Right forelimb (tissue), 1 donor: Measurements from ENCODE around the gene ZBTB32.

Experiments used
- DNase-seq: peaks from one replicate; pipeline ENCODE4 v3.0.0-alpha.2; 2018

ZBTB32 gene

DNA sequence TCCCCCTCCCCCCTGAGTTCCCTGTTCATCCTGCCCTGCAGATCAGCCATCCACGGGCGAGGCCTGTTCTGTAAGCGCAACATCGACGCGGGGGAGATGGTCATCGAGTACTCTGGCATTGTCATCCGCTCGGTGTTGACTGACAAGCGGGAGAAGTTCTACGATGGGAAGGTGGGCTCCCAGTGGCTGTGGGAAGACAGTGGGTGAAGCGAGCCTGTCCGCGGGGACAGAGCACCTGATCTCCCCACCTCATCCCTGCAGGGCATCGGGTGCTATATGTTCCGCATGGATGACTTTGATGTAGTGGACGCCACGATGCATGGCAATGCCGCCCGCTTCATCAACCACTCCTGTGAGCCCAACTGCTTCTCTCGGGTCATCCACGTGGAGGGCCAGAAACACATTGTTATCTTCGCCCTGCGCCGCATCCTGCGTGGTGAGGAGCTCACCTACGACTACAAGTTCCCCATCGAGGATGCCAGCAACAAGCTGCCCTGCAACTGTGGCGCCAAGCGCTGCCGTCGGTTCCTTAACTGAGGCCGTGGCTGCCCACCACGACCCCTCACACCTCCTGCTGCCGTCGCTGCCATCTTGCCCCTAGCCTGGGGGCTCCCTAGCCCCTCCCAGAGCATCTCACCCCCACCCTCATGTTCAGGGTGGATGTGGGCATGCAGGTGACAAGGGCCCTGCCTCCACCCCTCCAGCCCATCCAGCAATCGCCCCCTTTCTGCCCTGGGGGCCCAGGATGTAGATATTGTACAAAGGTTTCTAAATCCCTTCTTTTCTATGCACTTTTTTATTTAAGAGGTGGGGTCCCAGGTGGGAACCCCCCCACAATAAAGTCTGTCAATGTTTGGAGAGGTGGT, 33.9 kb downstream of the ZBTB32 start:
- no peak for DNase-seq

DNA sequence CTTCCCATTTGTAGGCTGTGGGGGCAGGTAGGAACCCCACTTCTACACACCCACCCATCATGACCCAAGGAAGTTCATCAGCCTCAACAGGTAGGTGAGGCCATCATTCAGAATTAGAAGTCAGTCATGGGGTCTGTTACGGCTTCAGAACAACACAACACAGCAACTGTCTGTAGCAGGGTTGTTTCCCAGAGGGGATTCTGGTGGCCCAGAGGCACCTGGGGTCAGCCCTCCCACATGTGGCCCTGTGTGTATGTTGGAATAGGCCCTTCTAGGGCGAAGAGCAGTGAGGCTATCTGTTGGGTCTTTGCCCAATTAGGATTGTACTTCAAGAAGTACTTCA, 34.5 kb downstream of the ZBTB32 start:
- no peak for DNase-seq

DNA sequence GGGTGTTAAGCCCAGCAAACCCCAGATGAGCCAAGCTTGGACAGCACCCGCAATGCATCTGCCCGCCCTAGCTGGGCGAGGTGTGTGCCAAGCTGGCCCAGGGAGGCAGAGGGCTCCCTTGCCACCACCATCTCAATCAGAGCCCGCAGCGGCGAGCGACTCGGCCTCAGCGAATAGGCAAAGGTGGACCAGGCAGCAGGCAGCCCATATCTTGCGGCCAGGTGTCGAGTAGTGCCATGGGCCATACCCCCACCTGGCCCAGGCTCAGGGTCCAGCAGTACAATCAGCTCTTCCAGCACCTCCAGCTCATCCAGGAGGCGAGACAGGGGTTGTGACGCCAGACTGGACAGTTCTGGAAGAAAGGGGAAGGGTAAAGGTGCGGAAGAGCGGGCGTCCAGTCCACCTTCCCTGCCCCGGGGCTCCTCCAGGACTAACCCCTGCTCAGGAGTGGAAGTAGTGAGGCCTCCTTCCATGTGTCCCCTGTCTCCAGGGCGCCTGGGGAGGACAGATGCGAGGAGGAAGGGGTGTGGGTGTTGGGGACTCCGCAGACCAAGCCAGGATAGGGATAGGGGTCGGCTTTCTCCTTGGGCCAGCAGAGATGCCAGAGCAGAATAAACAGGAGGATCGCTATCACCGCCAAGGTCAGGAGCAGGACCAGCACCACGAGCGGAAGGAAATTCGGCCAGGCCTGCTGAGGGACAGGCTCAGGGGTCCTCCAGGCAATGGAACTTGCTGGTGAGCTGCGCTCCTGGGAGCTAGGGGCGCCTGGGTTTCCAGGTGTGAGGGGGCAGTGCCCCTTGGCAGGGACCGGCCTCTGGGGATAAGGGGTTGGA, 35.1 kb downstream of the ZBTB32 start:
- DNase-seq: no peak

DNA sequence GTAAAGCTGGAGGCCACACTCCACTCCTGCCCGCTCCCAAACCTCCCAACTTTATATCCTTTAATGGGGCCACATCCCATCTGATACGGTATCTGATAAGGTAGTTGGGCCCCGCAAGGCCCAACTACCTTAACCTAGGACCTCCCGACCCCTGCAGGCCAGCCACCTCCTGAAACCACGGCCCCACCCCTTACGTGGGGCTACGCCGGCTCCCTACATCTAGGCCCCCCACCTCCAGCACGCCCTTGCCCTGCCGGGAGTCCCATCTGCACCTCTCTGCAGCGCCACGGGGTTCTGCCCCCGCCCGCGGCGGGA, 35.7 kb downstream of the ZBTB32 start:
- no peak for DNase-seq

DNA sequence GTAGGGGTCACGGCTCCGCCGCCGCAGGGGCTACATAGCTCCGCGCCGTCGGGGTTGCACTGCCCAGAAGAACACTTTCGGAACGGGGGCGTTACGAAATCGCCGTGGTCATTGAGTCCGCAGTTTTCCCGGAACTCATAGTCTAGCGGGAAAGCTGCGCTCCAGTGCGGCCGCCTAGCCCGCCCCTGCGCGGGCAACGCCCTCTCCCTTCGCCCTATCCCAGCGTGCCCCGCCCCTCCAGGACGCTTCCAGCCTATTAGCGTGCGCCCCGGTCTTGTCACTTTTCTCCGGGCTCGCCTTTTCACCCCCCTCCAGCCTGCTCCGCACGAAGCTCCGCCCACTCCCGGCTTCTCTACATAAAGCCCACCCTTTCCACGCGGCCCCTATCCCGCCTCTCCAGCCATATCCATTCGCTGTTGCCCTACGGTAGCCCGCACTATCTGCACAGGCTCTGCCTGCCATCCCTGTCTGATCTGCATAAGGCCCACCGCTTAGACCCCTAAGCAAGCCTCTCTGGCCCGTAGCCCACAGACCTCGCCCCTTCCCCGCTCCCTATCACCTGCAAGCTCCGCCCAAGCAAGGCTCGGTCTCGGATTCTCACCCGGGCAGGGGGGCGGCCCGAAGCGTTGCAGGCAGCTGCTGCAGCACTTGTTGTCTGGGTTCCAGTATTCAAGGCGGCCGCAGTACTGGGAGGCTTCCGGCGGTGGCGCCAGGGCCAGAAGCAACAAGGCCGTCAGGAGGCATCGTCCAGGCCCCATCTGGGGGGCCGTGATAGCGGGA, 36.3 kb downstream of the ZBTB32 start:
- DNase-seq: peak; percentile 98

DNA sequence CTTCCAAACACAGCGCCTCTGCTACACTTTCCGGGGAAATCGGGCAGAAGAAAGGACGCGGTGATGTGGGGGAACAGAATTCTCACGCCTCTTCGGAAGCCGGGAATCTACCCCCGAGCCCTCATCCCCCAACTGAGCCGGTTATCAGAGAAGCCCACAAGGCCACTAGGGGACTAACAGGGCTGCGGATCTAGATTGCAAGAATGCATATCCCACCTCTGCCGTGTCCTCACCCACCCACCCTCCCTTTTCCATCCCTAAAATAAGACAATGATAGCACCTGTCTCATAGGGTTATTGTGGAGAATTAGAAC, 36.8 kb downstream of the ZBTB32 start:
- DNase-seq: no peak

DNA sequence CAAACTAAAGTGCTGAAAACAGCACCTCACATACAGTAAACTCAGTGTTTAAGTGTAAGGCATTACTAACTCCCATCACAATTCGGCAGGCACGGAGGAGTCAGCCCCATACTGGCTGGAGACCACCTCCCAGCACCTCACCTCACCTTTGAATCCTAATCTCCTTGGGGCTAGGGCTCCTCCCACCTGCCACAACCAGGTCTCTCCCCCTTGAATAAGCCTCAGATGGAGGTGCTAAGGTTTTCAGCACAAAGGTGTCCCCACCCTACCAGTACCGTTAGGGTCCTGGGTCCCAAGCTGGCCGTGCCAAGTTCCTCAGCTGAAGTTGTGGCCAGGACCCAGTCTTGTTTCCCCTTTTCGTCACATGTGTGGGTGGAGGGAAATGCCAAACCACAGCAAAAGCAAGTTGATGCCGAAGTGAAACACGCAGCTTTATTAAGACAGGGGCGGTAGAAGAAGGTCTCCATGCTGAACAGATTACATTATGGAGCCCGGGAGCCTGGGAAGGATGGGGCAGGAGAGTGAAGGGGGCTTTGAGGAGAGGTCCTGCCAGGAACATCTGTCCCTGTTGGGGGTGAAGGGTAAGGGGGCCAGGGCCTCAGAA, 37.9 kb downstream of the ZBTB32 start, which contains the start of gene IGFLR1:
IGFLR1 (minus strand) TSS at position 332 of the 604 bp plus-strand sequence. CDS start 1,272 bp downstream, outside the sequence.
- DNase-seq: no peak

DNA sequence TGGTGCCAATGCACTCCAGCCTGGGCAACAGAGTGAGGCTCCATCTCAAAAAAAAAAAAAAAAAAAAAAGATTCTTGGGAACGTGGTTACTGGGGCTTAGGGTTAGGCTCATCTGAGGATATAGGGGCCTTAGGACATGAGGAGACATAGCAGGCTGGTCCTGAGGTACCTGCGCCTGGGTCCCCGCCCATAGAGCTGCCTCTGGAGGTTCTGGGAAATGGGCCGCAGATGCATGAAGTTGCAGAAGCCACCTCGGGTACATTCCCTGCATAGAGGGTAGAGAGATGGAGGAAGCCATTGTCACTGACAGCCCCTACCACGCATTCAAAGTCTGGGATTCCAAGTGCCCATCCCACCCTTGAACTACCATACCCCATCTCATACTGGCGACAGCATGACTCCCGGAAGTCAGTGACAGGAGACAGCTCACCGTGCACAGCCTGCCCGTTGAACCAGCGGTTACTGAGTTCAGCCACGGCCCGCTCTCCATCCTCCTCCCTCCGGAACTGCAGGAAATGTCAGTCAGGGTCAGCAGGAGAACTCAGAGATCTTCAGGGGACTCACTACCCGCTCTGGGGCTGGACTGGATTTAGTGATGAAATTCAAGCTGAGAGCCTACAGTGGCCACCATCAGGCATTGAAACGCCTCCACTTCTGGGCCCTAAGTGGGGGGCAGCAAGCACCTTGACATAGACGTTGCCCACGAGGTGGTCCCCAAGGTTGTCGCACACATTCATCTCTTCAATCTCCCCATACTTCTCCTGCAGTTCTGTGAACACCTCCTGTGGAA, 39.5 kb downstream of the ZBTB32 start:
- DNase-seq: no peak

DNA sequence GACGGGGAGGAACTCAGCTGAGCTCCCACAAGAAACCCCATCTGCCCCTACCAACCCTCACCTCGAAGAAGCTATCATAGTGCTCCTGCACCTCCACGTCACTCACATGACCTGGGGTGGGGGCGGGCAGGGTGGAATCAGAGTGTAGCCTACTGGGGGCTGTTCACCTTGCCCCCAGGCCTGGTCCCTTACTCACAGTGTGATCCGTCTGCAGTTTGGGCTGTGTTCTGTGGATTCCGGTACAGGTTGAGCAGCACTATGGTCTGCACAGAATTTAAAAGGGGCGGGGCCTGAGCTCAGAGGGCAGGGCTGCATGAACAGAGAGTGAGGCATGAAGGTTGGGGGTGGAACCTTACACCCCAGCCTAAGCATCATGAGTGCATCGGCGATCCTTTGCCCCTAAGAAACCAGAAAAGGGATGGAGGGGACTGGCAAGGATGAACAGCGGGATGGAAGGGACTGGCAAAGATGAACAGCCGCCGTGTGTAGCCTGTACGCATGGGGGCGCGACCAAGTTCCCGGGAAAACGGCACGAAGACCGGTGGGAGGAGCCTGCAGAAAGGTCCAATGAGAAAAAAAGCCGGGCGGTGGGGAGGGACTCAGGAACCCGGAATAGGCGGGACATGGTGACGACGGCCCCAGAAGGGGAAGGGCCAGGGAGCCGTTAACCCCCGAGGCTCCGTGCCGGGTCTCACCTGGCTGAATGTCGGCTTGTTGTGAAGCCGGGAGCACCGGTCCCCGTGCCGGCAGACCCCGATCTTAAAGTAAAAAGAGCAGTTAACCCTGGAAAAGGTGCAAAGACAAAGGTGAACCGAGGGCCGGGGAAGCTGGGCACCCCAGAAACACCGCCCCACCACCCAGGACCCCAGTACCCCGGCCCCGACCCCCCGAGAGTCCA, 40.3 kb downstream of the ZBTB32 start:
- peak; percentile 94 for DNase-seq

DNA sequence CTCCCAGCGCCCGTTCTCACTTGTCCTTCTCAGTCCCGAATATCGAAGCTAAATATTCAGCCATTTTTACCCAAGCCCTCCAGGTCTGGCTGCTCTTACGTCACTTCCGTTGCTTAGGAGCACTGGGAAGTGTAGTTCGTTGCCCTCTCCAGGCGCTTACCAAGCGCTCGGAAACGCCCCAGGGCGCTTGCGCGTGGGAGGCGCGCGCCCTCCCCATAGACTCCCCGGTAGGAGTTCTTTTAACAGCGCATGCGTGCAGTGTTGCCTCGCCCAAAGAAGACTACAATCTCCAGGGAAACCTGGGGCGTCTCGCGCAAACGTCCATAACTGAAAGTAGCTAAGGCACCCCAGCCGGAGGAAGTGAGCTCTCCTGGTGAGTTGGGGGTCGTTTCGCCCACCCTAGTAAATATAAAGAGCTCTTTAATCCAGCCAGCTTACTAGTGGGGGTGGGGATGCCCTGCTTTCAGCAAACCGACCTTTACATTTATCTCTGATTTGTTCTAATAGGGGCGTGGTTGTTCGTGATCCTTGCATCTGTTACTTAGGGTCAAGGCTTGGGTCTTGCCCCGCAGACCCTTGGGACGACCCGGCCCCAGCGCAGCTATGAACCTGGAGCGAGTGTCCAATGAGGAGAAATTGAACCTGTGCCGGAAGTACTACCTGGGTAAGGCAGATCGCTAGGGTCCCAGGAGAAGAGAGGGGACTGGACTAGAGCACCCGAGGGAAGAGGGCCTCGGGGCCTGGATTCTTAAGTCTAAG, 41.1 kb downstream of the ZBTB32 start, which contains the start of the genes PSENEN and U2AF1L4:
PSENEN (plus strand) TSS at position 324 of the 759 bp plus-strand sequence; CDS start at position 604, 280 bp downstream.
U2AF1L4 (minus strand) TSS at position 91 of the 759 bp plus-strand sequence; CDS start at position 64, 27 bp downstream.
- DNase-seq: peak; percentile 96

DNA sequence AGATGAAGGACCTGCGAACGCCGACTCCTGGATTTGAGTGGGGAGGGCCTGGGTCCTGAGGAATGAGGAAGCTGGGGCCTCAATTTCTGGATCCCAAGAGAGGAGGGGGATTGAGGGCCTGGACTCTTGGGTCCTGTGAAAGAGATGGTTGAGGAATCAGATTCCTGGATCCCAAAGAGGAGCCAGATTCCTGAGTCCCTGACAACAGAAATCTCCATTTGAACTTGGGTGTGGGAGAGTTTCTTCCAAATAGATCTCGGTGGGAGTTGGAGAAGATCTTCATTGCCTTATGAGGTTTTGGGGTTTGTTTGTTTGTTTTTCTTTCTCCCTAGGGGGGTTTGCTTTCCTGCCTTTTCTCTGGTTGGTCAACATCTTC, 41.7 kb downstream of the ZBTB32 start:
- DNase-seq: no peak

DNA sequence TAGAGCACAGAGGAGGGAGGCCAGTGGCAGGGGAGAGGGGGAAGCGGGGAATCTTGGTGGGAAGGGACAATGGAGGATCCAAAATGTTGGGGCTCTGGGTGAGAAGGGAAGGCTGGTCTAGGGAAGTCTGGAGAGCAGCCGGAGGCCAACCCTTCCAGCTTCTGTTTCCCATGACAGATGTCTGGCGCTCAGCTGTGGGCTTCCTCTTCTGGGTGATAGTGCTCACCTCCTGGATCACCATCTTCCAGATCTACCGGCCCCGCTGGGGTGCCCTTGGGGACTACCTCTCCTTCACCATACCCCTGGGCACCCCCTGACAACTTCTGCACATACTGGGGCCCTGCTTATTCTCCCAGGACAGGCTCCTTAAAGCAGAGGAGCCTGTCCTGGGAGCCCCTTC, 42.2 kb downstream of the ZBTB32 start:
- no peak for DNase-seq

DNA sequence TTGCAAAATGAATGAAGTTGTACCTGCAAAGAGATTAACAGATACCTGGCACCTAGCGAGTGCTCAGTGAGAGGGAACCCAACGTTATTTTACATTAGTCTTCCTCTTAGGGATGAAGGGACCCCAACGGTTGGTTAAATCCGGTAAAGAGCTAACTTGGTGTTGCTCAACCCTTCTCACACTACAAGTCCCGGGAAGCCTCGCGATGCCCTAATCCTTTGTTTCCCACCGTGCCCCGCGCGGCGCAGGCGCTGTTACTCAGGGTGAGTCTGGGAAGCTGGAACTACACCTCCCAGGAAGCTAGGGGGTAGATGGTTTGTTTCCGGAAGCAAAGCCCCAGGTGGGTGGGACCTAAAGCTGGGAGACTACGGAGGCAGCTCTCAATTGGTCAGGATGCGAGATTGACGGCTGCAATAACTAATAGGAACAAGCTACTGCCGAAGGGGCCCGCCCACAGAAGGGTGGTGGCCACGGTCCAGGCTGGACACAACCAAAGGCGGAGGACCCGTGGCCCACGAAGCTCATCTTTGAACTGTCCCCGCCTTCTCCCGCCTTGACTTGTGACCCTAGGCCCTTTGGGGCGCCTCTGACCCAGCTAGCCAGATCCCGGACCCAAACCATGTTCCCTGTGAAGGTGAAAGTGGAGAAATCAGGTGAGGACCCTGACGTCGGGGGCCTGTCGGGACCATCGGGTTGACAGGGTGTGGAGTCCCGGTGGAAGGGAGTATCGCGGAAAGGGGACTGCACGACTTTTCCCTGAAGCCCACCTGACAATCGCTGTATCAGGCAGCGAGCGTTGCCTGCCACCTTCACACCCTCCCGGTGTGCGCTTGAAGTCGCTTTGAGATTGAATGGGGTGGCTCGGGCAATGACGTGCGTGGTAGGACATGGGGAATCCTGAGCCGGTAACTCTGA, 44.0 kb downstream of the ZBTB32 start, which contains the start of gene LIN37:
LIN37 (plus strand) TSS at position 471 of the 915 bp plus-strand sequence; CDS start at position 620, 149 bp downstream.
- peak; percentile 99 for DNase-seq

DNA sequence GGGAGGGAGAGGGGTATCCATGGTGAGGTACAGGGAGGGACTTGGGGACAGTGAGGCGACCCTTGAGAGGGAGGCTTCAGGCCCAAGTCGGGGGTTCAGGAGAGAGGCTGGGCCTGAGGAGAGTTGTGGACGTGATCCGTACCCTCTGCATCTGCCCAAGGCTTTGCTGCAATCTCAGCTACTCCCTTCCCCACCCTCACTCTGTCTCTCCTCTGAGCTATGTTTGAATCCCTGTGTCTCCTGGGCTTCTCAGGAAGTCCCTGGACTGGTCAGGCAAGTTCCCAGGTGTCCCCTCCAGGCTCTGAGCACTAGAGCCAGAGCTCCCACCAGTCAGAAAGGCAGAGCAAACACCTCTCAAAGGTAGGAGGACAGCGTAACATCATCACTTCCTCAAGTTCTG, 45.8 kb downstream of the ZBTB32 start:
- DNase-seq: no peak

DNA sequence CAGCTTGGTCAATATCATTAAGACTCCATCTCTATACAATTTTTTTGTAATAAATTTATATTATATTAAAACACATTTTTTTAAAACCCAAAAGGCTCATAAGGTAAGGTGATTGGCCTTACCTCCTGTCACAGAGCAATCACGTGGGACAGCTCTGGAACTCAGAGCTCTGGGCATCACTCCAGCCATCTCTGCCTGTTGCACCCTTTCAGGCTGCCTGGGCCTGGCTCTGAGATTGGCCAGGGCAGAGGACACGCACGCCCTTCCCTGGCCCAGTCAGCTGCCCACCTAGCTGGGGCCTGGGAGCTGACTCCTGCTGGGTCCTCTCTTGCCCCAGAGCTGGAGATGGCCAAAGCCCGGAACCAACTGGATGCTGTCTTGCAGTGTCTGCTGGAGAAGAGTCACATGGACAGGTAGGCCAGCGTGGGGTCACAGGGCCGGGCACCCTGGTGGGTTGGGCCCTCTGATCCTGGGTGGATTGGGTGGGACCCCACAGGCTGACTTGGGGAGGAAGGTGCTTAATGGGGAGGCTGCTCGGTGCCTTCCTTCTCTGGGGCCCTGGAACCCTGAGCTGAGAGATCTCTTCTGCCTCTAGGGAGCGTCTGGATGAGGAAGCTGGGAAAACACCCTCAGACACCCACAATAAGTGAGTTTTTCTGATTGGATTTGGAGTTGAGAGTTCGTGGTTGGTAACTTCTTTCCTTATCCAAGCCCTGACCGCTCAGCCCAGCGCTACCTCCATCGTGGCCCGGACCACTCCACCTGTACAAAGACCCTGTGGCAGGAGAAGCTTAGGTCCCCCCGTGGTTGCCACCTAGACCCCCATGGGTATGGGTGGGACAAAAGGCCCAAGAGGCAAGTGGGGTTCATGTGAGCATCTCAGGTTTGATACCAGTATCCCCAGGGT, 47.7 kb downstream of the ZBTB32 start:
- no peak for DNase-seq

DNA sequence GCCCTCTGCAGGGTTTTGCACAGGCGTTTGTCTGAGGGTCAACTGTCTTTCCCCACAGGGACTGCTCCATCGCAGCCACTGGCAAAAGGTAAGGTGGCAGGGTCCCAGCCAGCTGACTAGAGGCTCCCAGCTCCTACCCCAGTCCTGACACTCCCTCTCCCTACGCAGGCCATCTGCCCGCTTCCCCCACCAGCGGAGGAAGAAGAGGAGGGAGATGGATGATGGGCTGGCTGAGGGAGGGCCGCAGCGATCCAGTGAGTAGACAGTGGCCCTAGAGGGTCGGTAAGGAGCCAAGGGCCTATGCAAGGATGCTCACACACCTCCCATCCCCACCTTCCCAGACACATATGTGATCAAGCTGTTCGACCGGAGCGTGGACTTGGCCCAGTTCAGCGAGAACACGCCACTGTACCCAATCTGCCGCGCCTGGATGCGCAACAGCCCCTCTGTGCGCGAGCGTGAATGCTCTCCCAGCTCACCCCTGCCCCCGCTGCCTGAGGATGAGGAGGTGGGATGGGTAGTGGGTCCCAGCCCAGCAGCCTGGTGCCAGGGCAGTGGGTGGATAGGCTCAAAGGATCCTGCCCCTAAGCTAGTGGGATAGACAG, 48.5 kb downstream of the ZBTB32 start:
- DNase-seq: no peak
